GM19043 (cell line): Measurements from ENCODE around the gene TRPM1.

Experiments used
- ATAC-seq: cut with Tn5 transposase; IDR thresholded peaks from one replicate; pipeline ENCODE4 v1.9.1; 2021; ENCODE audit warnings: low read depth; ENCODE audit not compliant: unreplicated experiment

Gene TRPM1

DNA sequence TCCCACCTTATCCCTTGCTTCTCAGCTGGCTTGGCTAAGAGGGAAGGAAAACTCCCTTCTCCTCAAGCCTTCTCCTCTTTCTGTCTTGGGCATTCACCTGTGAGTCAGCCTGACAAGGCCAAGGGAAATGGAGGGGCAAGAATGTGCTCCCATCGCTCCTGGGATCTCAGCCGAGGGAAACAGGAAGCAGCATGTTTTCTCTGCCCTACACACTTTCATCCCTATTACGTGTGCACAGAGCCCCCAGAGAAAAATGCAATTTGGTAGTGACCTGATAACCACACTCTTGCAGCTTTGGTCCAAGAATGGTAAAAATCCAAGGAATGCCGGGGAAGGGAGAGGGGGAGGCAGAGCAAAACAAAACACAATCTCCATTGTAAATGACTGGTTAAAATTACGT is 77.2 kb downstream of the TRPM1 start:
- ATAC-seq = no peak

DNA sequence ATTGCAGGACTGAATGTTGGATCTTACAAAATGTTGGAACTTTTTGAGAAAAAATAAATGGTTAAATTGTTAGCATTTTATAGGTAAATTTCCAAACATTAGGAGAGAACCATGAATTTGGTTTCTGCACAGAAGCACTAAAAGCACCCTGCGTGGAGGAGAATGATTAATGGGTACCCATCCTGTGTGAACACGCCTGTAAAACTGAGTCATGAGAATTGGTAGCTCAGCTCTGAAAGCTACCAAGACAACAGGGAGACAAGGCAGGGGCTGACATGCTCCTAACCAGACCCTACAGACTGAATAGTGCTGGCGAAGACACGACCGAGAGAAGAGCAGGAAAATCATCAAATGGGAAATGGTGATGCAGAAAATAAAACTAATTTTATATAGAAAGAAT is 77.7 kb downstream of the TRPM1 start:
- no peak for ATAC-seq

DNA sequence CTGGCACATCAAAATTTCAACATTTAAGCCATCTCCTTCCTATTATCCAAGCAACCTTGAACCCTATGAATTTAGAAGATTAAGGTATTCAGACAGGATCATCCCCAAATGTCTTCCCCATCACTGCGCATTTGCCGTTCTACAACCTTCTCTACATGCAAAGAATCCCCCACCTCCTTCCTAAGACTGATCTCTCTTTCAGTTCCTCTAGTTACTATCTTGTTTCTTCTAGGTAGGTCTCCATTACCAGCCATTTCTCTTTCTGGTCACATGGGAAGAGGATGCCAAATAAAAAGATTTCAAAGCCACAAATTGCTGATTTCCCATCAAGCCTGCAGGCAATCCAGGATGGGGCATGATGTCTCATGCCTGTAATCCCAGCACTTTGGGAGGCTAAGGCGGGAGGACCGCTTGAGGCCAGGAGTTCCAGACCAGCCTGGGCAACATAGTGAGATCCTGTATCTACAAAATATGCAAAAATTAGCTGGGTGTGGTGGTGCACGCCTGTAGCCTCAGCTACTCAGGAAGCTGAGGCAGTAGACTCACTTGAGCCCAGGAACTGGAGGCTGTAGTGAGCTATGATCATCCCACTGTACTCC is 80.4 kb downstream of the TRPM1 start:
- ATAC-seq = no peak

DNA sequence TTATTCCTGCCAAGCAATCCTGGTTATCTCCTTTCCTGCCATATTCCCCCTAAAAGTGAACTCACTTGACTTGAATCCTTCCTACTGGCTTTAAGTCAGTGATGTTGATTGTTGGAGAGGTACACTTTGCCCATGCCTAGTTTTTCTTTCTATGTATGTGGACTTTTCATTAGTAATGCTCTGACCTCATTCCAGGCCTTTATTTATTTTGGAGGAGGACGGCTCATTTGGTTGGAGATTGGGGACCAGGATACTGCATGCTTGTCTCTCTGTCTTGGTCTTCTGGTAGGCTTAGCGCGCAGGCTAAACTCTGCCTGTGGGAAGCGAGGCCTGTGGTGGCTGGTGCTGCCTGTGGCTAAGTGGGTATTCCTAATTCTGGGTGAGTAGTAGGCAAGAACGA is 81.0 kb downstream of the TRPM1 start:
- ATAC-seq = no peak

DNA sequence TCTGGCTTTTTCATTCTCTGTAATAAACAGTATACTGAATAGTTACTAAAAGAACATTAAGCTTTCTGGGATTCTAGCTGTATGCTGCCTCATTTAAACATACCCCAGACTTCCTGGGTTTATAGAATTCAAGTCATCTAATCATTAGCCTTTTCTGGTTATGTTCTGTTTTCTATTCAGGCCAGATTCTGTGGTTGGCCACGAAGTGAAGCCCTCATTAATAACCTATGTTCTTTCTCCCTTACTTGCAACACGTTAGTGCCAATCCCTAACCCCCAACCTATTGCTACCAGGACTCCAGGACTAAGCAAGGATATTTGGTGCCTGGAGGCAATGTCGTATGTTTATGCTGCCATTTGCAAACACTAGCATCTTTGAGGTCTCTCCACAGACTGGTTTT is 81.5 kb downstream of the TRPM1 start:
- ATAC-seq = no peak

- ATAC-seq = no peak
Measured at GRCh38 chr15:31017311-31017710, 84.2 kb downstream of the TRPM1 start.

DNA sequence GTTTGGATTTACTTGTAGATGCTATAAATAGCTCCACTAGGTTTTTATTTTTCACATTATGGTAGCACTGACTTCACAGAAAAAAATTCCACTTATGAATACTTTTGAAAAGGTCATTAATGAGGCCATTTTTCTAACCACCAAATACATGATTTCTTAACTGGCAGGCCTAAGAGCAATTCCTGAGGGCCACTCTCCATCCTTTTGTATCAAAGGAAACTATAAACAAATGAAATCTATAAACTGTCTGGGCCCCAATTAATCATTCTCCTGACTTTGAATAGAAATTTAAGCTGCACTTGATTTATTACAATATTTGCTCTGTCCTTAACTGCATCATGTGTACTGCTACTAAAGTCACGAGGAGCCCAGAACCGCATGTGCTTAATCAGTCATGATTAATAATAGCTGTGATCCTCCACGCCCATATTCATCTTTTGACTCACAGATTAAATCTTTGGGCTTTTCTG is 85.0 kb downstream of the TRPM1 start:
- ATAC-seq = no peak

GRCh38 chr15:31014608-31014925 is 87.0 kb downstream of the TRPM1 start:
- ATAC-seq = no peak

- ATAC-seq = no peak
Measured at GRCh38 chr15:31013863-31014607, 87.5 kb downstream of the TRPM1 start.

DNA sequence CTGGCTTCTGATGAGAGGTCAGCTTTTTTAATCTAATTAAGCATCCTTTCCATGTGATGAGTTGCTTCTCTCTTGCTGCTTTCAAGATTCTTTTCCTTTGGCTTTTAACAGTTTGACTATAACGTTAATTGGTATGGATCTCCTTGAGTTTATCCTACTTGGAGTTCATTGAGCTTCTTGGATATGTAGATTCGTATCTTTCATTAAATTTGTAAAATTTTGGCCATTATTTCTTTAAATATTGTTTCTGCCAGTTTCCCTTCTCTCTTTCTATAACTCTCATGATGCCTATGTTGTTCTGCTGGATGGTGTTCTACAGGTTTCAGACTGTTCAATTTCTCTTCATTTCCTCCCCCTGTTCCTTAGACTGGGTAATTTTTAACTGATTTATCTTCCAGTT is 89.1 kb downstream of the TRPM1 start:
- ATAC-seq = no peak

DNA sequence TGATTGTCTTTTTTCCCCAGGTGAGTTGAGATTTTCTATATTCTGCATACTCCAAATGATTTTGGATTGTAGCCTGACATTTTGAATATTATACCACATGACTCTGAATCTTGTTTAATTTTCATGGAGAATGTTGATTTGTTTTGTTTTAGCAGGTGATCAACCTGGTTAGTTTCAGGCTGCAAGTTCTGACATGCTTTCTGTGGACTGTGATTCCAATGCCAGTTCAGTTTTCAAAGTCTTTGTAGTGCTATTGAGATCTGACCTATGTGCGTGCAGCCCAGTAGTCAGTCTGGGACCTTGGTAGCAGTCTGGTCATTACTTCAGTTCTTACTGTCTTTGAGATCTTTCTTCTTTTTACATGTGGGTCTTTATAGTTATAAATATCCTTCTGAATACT is 91.5 kb downstream of the TRPM1 start:
- ATAC-seq = no peak

DNA sequence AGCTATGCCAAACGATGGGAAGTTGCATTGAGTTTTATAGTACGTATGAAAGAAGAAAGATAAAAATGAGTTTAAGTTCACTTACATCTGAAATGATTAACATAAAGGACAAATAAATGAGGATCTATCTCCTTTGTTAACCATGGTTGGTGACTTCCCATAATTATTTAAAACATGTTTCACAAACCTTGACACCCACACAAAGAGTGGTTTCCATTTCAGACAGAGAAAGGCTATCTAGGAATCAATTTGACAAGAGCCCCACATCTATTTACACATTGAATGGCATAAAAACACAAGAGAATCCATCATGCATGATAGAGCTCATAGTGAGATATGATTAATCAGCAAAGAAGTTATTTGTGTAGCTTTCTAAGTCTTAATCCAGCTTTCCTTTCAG is 95.9 kb downstream of the TRPM1 start:
- ATAC-seq = no peak

DNA sequence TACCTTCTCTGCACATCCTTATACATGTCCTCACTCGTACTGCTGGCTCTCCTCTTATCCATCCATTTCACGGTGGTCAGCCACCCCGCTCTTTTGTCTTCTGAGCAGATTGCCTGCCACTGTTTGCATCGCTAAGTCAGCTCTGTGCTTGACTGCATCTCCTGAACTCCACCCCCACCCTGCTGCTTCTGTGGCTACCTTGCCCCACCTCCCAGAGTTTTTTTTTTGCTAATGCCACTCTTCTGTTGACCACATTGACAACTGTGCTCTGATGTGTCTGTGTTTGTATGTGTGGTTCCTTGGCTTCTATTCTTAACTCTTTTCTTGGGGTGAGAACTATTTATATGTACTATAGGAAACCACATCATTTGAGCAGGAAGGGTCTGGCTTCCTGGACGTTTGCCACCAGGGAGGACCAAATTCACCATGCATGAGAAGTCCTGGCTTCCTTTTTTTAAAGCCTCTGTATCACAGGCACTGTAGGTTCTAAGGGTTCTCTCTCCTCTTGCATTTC is 97.2 kb downstream of the TRPM1 start:
- ATAC-seq = peak; percentile 86

DNA sequence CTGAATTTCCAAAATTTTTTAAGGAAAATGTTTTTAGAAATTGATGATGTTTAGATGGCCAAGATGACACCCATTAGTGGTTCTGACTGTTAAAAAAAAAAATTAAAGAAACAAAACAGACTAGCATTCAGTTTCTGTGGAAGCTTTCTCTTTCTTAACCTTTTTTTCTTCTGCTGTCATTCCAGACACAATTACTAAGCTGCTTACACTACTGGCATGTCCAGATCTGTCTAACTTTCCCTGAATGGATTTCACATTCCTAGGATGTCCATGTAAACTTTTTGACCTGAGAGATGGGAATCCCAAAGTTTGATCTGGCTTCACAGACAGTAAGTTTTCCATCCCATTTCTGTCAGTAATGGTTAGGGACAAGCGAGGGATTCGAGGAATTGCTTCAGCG is 99.8 kb downstream of the TRPM1 start:
- ATAC-seq = no peak

DNA sequence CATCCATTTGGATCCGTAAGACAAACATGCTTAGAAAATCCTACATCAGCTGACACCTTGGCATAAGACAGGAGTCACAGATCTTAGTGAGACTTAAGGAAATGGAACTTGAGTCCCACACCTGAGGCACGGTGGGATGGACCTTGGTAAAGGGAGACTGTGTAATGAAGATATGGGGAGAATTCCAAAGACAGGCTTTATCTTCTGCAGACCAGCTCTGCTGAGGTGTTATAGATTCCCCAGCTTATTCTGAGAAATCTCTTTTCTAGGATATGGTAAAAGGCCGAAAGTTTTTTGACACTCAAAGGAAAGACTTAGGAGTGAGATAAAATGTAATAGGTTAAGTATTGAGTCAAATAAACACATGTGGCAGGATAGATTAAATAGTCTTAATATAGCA is 101.8 kb downstream of the TRPM1 start:
- ATAC-seq = no peak

DNA sequence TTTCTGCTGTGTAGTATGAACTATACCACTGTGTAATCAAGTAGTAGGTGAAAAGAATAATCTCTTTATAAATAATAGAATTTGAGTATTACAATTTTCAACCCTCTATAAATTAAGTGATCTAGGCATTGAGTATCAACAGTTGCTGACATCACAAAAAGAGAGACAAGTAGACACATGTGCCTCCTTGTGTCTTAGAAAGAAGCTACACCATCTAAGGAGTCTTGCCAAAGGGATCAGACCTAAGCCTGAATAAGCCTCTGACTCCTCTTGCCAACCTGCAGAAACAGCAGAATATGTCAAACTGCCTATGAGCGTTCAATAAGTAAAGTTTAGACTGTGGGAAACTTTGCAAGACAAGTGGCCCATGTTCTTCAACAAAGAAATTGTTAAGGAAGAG is 104.3 kb downstream of the TRPM1 start:
- ATAC-seq = no peak

GRCh38 chr15:30992249-30992864 is 109.2 kb downstream of the TRPM1 start:
- ATAC-seq = no peak

DNA sequence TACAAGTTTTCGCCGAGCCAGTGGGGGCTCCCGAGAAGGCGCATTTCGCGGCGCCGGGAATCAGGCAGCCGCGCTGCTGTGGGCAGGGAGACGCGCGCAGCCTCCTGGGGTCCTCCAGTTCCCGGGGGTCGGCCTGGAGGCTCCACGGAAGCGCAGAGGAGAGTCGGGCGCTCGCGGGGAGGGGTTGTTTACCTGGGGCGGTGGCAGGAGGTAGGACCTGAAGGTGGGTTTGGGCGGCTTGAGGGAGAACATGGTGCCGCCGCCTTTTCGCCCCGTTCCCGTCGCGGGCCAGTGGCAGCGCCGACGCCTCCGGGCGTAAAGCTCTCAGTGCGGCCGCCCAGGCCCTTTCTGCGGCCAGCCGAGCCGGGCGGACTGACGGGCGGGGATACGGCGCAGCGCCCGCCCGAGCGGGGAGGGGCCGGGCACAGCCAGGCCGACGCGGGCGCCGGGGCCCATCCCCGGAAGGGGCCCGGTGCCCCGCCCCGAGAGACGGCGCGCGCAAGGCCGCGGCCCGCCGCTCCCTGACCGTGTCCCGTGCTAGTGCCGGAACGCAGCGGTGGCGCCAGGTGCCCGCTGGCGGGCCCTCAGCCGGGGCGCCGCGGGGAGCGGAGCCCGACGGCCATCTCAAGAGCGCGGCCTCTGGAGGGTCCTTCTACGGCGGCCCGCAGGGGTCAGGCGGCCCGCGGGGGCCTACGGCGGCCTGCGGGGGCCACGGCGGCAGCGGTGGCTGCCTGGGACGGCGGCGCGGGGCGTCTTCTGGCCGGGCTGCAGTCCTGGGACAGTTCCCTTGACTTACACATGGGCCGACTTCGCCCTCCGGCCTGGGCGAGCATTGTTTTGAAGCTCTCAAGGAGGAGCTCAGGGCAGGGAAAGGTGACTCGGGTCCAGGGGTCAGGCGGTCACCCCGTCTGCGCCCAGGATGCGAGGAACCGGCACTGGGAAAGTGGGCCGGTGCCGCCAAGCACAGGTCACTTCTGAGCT is 110.0 kb downstream of the TRPM1 start, which contains the start of gene MTMR10:
Gene MTMR10 (minus strand): TSS at position 374 of the 981 bp plus-strand sequence. CDS start 122 bp downstream, at position 252.
- ATAC-seq = peak; percentile 86

GRCh38 chr15:30990446-30991254 is 110.9 kb downstream of the TRPM1 start:
- ATAC-seq = no peak

DNA sequence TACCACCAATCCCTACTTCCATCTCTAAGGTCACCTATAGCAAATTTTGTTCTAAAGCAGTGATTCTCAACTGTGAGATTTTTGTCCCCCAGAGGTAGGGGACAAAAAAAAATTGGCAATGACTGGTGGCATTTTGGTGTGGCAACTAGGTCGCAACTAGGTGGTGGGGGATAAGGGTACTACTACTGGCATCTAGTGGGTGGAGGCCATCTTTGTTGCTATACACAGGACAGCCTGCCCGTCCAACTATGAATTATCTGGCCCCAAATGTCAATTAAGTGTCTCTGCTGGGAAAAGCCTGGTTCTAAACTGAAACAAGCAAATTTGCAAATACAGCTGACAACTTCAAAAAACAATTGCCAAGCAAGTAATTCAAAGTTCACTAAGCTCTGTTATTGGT is 111.5 kb downstream of the TRPM1 start:
- no peak for ATAC-seq
